Body of pancreas (tissue), 4 donors: ENCODE results near the gene PDE3A. TPM values are rescaled to one million over a fixed set of nuclear protein-coding genes. Genes with fewer than 3 reads are reported as not detected.

ENCODE experiments used
- ATAC-seq: fragments of 150-250 bp; one replicate; pipeline ENCODE4 v1.9.1; 2016
- DNase-seq, 4 donors: peaks; one replicate each; pipeline ENCODE4 v3.0.0-alpha.2; 2019
- H3K27ac ChIP-seq, 4 donors: fragments of 200-600 bp; sonication (generic); 1 replicate in 3 of 4; 2 replicates in 1 of 4; pipeline versions ENCODE4 v1.5.1 to v1.6.1; 2016 to 2019; ENCODE audit warnings: mild to moderate bottlenecking in 1 of 4, mixed read lengths in 1 of 4, moderate library complexity in 1 of 4
- H3K27me3 ChIP-seq, 2 donors: fragments of 200-600 bp; sonication (generic); one replicate each; pipeline ENCODE4 v1.6.0; 2016; ENCODE audit warnings: mild to moderate bottlenecking in 1 of 2
- H3K36me3 ChIP-seq, 2 donors: fragments of 200-600 bp; sonication (generic); replicated peaks in 1 of 2; 2 replicates each; pipeline ENCODE4 v1.5.1; 2016; ENCODE audit warnings: low read depth in 2 of 2; ENCODE audit not compliant: insufficient read depth in 1 of 2
- H3K4me1 ChIP-seq: fragments of 200-600 bp; sonication (generic); one replicate; pipeline ENCODE4 v1.6.0; 2016
- H3K4me3 ChIP-seq, 2 donors: fragments of 200-600 bp; sonication (generic); 1 replicate in 1 of 2; 2 replicates in 1 of 2; pipeline ENCODE4 v1.5.1; 2016 to 2019
- H3K9me3 ChIP-seq, 3 donors: fragments of 200-600 bp; sonication (generic); 1 replicate in 2 of 3; 2 replicates in 1 of 3; pipeline ENCODE4 v1.5.1; 2016
- POLR2A ChIP-seq, 3 donors: fragments of 450-650 bp; IDR thresholded peaks; one replicate each; pipeline ENCODE4 v1.6.1; 2016; ENCODE audit warnings: antibody characterized with exemption in 3 of 3, mild to moderate bottlenecking in 2 of 3
- WGBS, 2 donors: methylation state at CpG; one replicate each; pipeline ENCODE4 v1.1.5; 2017; 5-methylcytosine and 5-hydroxymethylcytosine counted together
- intact Hi-C: fragments of 100-400 bp; cut with DNase I; formaldehyde crosslinking; loops from one replicate; pipeline ENCODE4 v1.15.1; 2023
- total RNA-seq, 2 donors: library from RNA; depleted of rRNA; stranded (reverse); fragments of >200 nt; gene quantifications; one replicate each; pipeline ENCODE4 v1.1.0, GENCODE V29; 2016
- TF ChIP-seq, protein P1 (sequence below), 7 experiments: fragments of 450-650 bp in 4 of 7; fragments of 200-600 bp in 3 of 7; sonication (generic) in 3 of 7; IDR thresholded peaks; one replicate each; pipeline ENCODE4 v1.5.1; 2016 to 2019; ENCODE audit warnings: antibody characterized with exemption in 7 of 7

The PDE3A gene
- total RNA-seq, 2 donors from 2014 or later: 20.5 to 28.3 TPM

DNA sequence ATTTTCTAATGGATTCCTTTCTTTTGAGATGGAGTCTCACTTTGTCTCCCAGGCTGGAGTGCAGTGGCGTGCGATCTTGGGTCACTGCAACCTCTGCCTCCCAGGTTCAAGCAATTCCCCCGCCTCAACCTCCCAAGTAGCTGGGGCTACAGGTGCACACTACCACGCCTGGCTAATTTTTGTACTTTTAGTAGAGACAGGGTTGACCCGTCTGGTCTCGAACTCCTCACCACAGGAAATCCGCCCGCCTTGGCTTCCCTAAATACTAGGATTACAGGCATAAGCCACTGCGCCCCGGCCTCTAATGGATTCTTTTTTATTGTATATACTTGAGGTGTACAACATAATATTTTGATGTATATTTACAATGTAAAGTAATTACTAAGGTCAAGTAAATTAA is 186.7 kb downstream of the PDE3A start:
- Histone ChIP-seq H3K9me3 (no peaks in the 10 kb centered on the region), H3K27me3 (no peaks in the 10 kb centered on the region), H3K27ac (no peak overlapping the region), H3K4me1 (no peaks in the 10 kb centered on the region), H3K4me3 (no peak overlapping the region), H3K36me3 (no peaks in the 10 kb centered on the region)
- 87 to 90% methylated on average over 10 of the region's 10 CpGs for WGBS, 2 donors
- DNase-seq: no peak
- TF ChIP-seq, protein P1, sequence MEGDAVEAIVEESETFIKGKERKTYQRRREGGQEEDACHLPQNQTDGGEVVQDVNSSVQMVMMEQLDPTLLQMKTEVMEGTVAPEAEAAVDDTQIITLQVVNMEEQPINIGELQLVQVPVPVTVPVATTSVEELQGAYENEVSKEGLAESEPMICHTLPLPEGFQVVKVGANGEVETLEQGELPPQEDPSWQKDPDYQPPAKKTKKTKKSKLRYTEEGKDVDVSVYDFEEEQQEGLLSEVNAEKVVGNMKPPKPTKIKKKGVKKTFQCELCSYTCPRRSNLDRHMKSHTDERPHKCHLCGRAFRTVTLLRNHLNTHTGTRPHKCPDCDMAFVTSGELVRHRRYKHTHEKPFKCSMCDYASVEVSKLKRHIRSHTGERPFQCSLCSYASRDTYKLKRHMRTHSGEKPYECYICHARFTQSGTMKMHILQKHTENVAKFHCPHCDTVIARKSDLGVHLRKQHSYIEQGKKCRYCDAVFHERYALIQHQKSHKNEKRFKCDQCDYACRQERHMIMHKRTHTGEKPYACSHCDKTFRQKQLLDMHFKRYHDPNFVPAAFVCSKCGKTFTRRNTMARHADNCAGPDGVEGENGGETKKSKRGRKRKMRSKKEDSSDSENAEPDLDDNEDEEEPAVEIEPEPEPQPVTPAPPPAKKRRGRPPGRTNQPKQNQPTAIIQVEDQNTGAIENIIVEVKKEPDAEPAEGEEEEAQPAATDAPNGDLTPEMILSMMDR (IDR thresholded peaks at IDR 0.05): no peak
- TF ChIP-seq POLR2A (IDR thresholded peaks at IDR 0.05): no peak
- no peak for ATAC-seq
- intact Hi-C loops: no loop called here

DNA sequence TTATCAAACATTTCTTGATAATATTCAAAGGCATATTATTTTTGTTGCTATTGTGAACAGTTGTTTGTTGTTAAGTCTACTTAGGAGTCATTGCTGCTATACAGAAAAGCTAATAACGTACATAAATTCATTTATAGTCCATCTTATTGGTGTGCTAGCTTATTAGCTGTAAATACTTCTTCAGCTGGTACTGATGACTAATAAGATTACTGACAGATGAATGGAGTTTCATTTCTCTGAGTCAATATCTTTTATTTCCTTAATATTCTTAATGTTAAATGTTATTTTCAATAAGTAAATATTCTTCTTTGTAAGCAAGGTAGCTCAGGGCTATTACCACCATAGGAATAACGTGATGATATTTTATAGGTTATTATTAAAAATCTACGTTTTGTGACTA is 187.4 kb downstream of the PDE3A start:
- intact Hi-C loops: no loop called here
- Histone ChIP-seq H3K36me3 (no peaks in the 10 kb centered on the region), H3K27ac (no peak overlapping the region), H3K4me3 (no peak overlapping the region), H3K9me3 (no peaks in the 10 kb centered on the region), H3K27me3 (no peaks in the 10 kb centered on the region), H3K4me1 (no peaks in the 10 kb centered on the region)
- 66% methylated on average over 3 of the region's 3 CpGs for WGBS, 2 donors
- TF ChIP-seq, protein P1 (IDR thresholded peaks at IDR 0.05): no peak
- TF ChIP-seq POLR2A (IDR thresholded peaks at IDR 0.05): no peak
- no peak for ATAC-seq
- no peak for DNase-seq

DNA sequence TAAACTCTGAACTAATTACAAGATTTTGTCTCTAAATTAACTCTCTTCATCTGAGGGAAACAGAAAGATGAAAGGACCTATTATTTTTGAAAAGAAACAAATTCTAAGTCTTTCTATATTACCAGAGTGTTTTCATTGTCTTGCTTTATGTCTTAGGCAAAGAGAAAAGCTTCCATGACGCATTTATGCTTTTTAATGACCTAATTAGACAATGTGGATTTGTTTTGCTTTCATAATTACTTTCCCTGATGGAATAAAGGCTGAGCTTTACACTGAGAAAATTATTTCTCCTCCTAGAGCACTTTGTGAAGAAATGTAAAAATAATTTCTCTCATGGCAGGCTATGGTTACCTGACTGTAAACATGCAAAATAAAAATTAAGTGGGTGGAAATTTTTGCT is 188.8 kb downstream of the PDE3A start:
- Histone ChIP-seq H3K27ac (no peak overlapping the region), H3K9me3 (no peaks in the 10 kb centered on the region), H3K36me3 (no peaks in the 10 kb centered on the region), H3K27me3 (no peaks in the 10 kb centered on the region), H3K4me1 (no peaks in the 10 kb centered on the region), H3K4me3 (no peak overlapping the region)
- WGBS, 2 donors: 64 to 76% methylated on average over 1 of the region's 1 CpG
- TF ChIP-seq, protein P1 (IDR thresholded peaks at IDR 0.05): no peak
- TF ChIP-seq POLR2A (IDR thresholded peaks at IDR 0.05): no peak
- intact Hi-C loops: no loop called here
- no peak for ATAC-seq
- DNase-seq: no peak

DNA sequence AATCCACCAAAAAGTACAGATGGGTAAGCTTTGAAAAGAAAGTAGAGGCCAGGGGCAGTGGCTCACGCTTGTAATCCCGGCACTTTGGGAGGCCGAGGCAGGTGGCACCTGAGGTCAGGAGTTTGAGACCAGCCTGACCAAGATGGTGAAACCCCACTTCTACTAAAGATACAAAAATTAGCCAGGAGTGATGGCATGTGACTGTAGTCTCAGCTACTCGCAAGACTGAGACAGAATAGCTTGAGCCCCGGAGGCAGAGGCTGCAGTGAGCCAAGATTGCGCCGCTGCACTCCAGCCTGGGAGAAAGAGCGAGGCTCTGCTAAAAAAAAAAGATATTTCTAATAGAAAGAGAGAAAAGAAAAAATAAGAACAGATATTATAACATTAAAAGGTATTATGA is 192.6 kb downstream of the PDE3A start:
- no peaks in the 10 kb centered on the region for H3K27me3 ChIP-seq
- WGBS, 2 donors: 88 to 95% methylated on average over 8 of the region's 8 CpGs
- H3K27ac ChIP-seq: no peak overlapping the region
- no peak for TF ChIP-seq POLR2A (IDR thresholded peaks at IDR 0.05)
- TF ChIP-seq, protein P1 (IDR thresholded peaks at IDR 0.05): no peak
- no peak overlapping the region for H3K4me3 ChIP-seq
- no peaks in the 10 kb centered on the region for H3K36me3 ChIP-seq
- no peak for DNase-seq
- intact Hi-C loops: no loop called here
- no peaks in the 10 kb centered on the region for H3K4me1 ChIP-seq
- ATAC-seq: no peak
- H3K9me3 ChIP-seq: no peaks in the 10 kb centered on the region

DNA sequence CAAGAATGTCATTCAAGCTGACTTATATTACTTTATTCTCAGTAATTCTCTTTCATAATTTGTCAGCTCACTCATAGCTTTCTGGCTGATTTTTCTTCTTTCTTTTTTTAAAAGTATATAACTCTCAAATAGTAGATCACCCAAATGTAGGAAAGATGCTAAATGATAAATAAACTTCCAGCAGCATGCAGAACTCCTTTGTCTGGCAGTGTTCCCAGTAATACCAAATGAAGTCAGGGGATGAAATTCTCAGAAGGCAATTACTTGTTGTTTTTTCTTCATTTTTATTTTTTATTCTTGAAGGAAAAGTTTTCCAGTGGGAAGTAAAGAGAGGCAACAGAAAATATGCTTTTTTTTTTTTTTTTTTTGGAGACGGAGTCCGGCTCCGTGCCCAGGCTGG is 193.5 kb downstream of the PDE3A start:
- H3K27ac ChIP-seq: no peak overlapping the region
- no peak for DNase-seq
- no peaks in the 10 kb centered on the region for H3K27me3 ChIP-seq
- no peak overlapping the region for H3K4me3 ChIP-seq
- H3K9me3 ChIP-seq: no peaks in the 10 kb centered on the region
- no peak for ATAC-seq
- TF ChIP-seq, protein P1 (IDR thresholded peaks at IDR 0.05): no peak
- TF ChIP-seq POLR2A (IDR thresholded peaks at IDR 0.05): no peak
- no peaks in the 10 kb centered on the region for H3K36me3 ChIP-seq
- WGBS, 2 donors: 82 to 95% methylated on average over 3 of the region's 3 CpGs
- no peaks in the 10 kb centered on the region for H3K4me1 ChIP-seq
- intact Hi-C loops: no loop called here
